HG03095 (cell line): ENCODE results near the gene SGK1.
"Not testable (repeated sequence)": the region's sequence is repeated elsewhere in the genome, so short reads cannot be mapped to it uniquely, and the experiment has no call there.

Source experiments
- ATAC-seq: cut with Tn5 transposase; IDR thresholded peaks from one replicate; pipeline ENCODE4 v1.9.1; 2021; ENCODE audit warnings: moderate library complexity; ENCODE audit not compliant: unreplicated experiment

The SGK1 gene

DNA sequence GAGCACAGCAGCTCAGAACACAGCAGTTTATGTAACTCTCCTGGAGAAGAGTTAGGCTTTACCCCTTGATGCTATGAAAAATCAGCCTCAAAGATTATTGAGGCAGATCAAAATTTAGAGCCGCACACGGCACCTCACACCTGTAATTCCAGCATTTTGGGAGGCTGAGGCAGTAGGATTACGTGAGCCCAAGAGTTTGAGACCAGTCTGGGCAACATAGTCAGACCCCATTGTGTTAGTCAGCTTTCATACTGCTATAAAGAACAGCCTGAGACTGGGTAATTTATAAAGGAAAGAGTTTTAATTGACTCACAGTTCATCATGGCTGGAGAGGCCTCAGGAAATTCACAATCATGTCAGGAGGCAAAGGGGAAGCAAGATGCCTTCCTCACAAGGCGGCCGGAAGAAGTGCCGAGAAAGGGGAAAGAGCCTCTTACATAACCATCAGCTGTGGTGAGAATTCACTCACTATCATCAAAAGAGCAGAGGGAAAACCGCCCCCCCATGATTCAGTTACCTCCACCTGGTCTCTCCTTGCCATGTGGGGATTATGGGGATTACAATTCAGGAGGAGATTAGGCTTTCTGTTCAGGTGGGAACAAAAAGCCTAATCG, 87.7 kb downstream of the SGK1 start:
- ATAC-seq, result no peak

DNA sequence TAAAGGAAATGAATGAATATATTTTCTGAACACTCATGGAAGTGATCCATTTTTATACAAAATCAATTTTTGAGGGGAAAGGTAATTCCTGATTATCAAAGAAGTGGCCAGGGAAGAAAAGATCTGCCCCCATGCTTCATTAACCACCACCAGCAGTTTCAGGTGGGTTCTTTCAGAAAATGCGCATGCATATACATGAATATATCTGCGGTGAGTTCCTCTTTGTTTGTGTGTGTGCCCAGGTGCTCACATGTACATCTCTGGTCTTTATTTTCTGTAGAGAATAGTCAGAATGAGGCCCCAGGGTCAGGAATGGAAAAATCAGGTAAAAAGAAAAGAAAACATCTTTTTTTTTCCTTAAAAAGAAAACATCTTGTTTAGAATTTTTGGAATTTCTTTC, 88.4 kb downstream of the SGK1 start:
- no peak for ATAC-seq

DNA sequence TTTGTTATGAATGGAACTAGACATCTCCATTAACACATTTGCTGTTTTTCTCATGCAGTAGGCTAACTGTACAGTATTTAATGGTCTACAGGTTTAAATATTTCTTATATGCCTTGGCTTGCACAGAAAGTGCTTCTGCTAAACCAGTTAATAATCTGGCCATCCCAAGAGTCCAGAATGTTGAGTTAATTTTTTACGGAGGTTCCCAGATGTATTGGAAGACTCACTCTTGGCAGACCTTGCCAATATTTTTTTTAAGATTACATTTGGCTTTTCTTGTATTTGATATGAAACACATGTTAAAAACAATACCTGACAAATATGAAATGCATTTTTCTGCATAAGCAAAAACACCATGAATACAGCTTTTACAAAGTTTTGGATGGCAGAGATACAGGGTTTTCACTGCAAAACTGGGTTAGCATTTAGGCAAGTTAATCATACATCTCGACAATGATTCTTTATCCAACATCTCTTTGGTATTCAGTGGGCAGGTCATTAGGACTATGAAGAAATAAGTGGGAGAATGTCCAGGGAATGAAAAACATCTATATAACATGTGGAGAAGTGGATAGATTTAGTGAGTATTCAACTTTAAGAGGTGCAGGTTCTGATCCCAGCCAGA, 94.0 kb downstream of the SGK1 start:
- ATAC-seq, result no peak

DNA sequence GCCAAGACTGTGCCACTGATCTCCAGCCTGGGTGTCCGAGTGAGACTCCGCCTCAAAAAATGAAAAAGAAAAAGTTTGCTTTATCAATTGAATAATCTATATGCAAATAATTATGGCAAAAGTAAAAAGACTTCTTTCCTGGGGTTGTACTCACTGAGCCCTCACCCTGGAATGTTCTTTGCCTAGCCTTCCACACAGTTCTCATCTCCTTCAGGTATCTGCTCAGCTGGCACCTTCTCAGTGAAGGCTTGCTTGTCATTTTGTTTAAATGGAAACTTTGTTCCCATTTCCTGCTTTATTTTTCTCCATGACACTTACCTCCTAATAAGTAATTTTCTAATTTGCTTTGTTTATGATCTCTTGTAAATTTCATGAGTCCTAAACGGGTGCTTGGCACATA, 96.7 kb downstream of the SGK1 start:
- ATAC-seq, result no peak

DNA sequence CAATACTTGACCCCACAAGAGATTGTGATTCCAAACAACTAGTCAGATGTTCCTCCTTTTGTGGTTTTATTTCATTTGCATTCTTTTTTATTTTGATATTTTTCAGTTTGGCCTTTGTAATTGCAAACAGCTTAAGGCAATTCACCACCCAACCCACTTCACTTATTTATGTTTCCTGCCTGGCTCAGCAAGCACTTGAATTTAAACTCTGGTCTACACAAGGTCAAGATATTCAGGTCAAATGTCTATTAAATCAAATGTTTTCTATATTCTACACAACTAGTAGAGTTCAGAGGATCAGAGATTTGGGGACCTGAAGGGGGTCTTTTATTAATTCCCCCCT, 100.1 kb downstream of the SGK1 start:
- ATAC-seq, result no peak

DNA sequence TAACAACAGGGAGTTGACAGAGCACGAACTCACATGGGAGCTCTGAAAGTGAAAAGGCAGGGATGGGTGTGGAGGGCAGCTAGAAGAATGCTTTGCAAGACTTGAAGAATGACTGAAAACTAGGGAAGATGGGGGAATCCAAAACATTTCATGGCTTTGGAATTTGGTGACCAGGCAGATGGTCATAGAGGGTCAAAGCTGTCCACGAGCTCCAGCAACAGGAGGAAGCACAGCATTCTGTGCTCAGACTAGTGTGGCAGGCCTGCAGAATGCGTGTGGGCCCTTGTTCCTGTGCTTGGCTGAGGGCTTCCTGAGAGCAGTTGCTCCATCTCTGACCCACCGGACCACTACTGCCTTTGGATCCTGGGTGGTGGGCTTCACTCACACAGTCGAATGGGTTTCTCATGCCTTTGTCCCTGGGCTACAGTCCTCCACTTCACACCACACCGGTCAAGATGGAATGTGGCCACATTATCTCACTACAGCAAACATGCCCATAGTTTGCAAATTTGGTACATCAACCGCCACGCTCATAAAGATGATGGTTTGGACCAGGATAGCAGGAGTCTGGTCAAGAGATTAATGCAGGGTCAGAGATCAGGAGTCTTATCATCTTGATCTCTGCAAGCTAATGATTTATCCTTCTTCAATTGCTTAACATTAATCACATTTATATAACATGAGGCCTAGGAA, 100.7 kb downstream of the SGK1 start:
- ATAC-seq, result no peak

DNA sequence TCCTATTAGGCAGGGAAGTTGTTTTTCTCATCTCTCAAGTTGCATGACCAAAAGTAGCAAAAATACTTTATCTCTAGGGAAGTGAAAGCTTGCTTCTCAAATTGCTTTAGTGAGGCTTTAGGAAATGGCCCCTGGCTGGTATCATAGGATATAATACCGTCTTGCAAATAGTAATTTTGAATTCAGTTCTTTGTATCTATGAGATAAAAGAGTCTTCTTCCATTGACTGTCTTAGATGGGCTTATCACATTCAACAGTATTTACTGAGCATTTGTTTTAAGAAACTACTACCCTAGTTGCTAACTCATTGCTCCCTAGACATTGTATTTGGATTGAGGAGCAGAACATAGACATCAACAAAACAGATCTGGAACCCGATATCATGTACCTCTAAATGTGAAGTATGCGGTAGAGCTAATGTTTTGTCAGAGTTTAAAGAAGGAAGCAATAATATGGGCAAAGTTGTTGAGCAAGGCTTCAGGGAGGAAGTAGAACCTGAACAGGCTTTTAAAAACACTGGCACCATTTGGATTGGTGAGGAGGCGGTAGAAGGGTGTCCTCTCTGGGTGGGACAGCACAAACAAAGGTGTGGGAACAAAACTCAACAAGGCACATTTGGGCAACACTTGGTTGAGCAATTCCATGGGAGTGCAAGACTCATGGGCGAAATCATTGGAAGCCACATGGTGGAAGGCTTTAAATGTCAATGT, 101.5 kb downstream of the SGK1 start:
- no peak for ATAC-seq

DNA sequence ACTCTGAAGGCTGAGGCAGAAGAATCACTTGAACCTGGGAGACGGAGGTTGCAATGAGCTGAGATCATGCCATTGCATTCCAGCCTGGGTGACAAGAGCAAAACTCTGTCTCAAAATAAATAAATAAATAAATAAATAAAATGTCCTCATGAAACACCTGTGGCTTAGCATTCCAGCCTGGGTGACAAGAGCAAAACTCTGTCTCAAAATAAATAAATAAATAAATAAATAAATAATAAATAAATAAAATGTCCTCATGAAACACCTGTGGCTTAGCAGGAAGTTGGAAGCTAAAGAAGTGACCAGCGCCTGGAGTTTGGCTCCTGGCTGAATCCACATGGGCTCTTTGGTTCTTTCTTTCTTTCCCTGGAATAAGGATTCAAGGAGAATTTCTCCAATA, 104.5 kb downstream of the SGK1 start:
- not testable (repeated sequence) for ATAC-seq

DNA sequence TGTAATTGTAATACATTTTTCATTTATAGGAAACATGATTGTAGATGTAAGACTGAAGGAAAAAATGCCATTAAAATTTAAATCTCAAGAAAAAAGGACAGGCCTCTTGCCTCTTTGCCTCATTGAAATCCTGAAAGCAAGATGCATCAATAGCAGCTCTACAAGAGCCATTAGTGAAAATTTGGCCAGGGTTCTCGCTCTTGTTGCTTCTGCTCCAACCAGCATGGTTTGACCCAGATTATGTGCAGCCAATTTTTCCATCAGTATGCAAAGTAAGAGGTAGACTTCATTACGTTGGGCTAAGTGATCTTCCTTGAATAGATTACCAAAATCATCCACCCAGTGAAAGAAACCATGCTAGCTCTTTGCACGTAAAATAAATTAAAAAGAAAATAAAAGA, 106.6 kb downstream of the SGK1 start:
- no peak for ATAC-seq

DNA sequence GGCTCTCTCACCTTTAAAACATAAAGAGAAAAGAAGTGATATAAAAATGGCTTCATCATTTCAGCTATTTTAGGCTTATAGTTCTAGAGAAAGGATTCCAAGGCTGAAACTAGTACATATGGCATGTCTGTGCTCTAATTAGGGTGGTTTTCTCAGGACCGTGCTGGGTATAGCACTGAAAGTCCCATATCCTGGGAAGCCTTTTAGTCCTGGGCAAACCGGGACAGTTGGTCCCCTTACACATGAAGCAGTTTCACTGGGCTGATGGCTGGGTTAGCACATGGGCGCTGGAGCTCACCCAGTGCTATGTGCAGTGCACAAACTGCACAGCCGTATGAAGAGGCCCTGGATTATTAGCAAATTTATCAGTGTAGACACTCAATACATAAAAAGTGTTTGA, 110.5 kb downstream of the SGK1 start:
- no peak for ATAC-seq

DNA sequence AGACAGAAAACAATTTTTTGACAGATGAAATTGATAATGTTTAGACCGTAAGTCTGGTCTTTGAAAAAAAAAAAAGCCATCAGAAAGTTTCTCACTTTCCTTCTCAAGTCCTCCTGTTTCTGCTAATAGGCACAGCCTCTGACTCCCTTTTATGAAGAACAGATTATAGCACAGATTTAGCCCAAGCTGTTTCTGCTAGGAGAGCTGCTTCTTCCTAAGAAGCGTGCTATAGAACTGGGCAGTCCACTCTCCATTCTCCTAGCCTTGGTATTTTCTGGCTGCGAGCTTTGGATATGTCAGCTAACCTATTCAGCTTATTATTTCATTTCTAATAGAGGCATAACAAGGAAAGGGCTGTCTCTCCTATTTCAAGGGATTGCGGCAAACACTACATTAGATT, 112.5 kb downstream of the SGK1 start:
- ATAC-seq, result no peak

DNA sequence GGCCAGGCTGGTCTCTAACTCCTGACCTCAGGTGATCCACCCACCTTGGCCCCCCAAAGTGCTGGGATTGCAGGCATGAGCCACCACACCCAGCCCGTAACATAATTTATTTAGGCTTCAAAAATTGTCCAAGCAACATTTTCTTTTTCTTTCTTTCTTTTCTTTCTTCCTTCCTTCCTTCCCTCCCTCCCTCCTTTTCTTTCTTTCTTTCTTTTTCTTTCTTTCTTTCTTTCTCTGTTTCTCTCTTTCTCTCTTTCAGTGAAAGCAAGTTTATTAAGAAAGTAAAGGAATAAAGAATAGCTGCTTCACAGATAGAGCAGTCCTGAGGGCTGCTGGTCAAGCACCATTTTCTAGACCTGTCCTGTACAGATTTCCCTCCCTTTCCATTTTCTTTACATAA, 113.2 kb downstream of the SGK1 start:
- ATAC-seq, result not testable (repeated sequence)

DNA sequence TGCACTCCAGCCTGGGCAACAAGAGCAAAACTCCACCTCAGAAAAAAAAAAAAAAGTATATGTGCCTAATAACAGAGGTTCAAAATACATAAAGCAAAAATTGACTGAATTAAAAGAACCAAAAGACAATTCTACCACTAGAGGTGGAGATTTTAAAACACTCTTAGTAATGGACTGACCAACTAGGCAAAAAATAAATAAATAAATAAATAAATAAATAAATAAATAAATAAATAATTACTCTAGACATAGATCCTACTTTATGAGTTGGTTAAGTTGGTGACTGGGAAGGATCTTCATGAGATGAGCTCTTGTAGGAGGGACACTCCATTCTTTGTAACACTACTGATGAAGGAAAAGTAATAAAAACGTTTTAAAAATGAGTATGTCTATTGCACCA, 113.9 kb downstream of the SGK1 start:
- ATAC-seq, result no peak

DNA sequence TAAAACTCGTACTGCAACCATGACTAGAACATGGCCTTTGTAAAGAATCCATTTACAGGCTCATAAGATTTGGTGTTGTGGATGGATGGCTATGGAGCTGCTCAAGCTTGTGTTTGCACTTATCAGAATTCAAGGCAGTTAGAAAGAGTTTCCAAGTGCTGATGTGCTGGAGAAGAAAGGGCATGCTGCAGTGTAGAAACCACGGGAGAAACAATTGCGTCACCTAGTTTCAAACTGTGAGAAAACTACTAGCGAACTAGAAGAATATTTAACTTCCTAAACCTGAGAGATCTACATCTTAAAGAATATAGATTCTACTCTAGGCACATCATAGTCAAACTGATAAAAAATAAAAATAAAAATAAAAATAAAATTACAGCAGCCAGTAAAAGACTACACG, 116.2 kb downstream of the SGK1 start:
- no peak for ATAC-seq

DNA sequence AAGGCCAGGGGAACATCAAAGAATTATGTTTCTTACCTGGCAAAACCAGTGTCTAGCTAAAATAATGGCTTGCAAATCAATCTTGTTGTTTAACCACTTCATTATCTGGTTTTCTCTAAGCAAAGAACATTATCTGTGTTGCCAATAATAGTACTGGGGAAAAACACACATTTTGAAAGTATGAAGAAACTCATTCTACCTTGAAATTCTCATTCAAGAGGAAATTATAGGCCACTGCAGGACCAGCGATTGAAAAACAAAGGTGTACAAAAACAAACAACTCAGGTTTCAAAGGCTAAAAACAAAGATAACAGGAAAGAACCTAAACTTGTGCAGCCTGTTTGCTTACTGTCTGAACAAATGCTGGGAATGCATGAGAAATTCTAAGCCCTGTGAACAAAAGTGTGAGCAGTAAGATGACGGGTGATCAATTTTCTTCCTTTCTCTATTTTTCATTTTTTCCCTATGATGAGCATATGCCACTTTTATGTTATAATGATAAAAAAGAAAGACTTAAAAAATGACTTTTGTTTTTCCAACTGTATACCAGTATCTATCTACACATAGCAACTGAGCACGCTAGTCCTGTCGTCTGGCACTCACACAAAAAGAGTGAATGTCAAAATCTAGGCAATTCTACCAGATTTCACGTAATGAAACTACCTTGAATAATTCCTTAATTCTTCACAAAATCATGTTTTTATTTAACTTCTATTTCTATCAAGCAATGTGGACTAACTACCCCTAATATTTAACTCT, 117.9 kb downstream of the SGK1 start:
- no peak for ATAC-seq

DNA sequence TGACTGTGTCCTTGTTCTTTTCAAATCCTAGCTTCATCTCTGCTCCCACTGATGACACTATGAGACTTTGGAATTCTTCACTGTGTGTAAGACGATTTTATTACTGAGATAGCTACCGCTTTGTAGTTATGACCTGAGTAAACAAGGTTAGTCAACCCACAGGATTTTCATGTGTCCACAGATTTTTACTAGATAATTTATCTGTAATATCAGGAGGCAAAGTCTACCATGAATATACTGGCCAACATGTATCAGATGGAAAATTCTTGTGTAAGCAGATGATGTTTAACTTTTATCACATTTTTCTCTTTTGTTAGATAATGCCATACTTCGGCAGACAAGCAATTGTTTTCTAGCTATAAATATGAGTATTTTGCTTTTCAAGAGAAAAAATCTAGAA, 119.8 kb downstream of the SGK1 start:
- no peak for ATAC-seq

DNA sequence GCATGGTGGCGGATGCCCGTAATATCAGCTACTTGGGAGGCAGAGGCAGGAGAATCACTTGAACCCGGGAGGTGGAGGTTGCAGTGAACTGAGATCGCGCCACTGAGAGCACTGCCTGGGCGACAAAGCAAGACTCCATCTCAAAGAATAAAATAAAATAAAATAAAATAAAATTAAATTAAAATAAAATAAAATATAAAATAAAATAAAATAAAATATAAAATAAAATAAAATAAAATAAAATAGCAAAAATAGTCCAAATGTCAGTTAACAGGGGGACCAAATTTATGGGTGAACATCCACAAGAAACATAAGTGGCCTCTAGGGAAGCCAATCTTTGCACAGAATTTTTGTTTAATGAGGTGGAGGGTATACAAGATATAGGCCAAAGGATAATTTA, 120.2 kb downstream of the SGK1 start:
- ATAC-seq, result not testable (repeated sequence)

DNA sequence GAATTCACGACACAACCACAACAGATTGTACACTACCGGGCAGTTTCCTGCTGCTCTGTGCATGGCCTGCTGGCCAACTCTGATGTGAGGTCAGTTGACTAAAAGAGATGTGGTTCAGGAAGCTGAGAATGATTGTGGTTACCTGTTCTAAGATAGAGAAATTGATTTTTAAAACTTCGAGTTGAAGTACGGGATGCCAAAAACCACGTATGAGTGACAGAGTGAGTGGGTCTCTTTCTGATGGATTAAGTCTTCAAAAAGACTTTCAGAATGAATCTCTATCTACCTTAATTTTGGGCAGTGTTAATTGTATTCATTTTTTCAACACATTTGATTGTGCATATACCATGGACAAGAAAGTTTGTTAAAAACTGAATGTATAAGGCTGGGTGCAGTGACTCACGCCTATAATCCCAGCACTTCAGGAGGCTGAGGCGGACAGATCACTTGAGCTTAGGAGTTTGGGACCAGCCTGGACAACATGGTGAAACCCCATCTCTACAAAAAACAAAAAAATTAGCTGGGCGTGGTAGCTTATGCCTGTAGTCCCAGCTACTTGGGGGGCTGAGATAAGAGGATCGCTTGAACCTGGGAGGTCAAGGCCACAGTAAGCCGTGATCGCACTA, 121.2 kb downstream of the SGK1 start:
- ATAC-seq, result peak; percentile 77

DNA sequence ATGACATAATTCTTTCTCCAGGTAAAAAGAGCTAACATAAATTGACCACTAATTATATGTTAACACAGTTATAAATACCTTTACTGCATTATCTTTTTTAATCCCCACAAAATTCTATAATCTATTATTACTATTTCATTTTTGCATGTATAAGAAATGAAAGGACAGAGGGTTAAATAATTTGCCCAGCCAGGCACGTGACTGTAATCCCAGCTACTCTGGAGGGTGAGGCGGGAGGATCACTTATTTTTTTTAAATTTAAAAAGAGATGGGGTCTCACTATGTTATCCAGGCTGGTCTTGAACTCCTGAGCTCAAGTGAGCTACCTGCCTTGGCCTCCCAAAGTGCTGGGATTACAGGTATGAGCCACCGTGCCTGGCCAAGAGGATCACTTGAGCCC, 121.9 kb downstream of the SGK1 start:
- ATAC-seq, result no peak

DNA sequence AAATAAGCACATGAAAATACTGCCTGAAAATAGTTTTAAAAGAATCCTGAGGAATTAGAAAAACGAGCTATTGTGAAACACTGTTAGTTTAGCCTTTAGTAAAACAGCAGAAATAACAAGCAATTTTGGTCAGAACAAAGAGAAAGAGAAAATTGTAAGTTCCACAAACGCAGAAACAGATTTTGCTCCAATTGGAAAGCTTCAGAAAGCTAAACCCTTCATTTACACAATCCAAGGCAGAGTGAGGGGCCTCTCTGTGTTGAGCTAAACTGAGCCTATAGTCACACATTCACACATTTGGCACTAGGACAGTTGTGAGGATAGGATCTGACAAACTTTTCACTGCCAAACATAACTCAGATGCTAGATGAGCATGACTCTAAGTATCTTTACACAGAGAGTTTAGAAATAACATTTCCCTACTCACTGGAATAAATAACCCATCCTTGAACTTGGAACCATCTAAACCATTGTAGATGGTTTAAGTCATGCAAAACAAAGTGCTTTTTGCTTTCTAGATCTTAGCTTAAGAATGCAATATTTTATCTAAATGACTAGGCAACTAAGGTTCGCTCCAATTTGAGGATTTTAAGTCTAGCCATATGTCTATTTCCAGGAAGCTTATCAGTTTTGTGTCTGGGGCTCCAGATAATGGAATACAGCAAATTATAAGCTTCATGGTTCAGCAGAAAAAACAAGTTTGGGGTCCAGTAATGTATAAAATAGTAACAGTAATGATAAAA, 122.6 kb downstream of the SGK1 start:
- no peak for ATAC-seq
